Measurements from ENCODE around the gene TCF25. TPM values are rescaled to one million over a fixed set of nuclear protein-coding genes. Genes with fewer than 3 reads are reported as not detected.

Gene TCF25
- total RNA-seq, 1 experiment from 2014 or later = 155 TPM

DNA sequence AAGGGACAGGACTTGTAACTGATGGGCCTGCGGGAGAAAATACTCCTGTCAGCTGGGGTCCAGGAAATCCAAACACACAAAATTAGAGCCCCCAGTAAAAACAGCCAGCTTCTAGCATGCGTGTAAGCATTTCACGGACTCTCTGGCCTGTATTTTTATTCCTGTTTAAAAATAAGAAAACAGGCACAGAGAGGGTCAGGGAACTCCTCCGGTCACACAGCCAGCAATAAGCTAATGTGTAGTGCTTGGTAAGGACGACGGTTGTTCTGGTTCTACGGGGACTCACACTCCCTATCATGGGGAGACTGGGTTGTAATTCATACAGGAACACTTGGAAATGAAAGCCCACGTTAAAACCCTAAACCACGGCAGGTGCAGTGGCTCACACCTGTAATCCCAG lies 1.5 kb upstream of the TCF25 start:
- ATAC-seq (no peak), DNase-seq (ENCODE audit: low spot score) (no peak)
- ChIA-PET POLR2A (interaction anchor here (0.6 kb wide), 1 partner anchor 24 kb away, joined by 3 read pairs; no protein-coding TSS in a partner anchor), CTCF (interaction anchor here (0.5 to 1.6 kb wide), 3 partner anchors 11 to 594 kb away, joined by 3 to 6 read pairs (median 4); no protein-coding TSS in a partner anchor)
- Mint-ChIP-seq H3K27me3 (ENCODE audit: low read depth) (peaks cover 4% of the 10 kb centered on the region; the same call in 1 of the 2 replicates), H3K4me3 (peak overlapping the region; percentile 22; the same call in 1 of the 2 replicates), H3K27ac (no peak overlapping the region), H3K9me3 (peaks cover 15% of the 10 kb centered on the region), H3K4me1 (no peaks in the 10 kb centered on the region), H3K36me3 (peaks cover 30% of the 10 kb centered on the region)
- TF ChIP-seq ELF4 (CRISPR knock-in tag; IDR thresholded peaks at IDR 0.05; ENCODE audit: low read depth) (no peak), NFATC4 (CRISPR knock-in tag; IDR thresholded peaks at IDR 0.05) (no peak), ZBTB21 (CRISPR knock-in tag; IDR thresholded peaks at IDR 0.05; ENCODE audit: borderline replicate concordance) (no peak), TCF7 (CRISPR knock-in tag; IDR thresholded peaks at IDR 0.05; ENCODE audit: low read depth) (no peak), FOXK1 (CRISPR knock-in tag; IDR thresholded peaks at IDR 0.05) (no peak), RELA (CRISPR knock-in tag; IDR thresholded peaks at IDR 0.05; ENCODE audit: borderline replicate concordance) (no peak), GRHL2 (CRISPR knock-in tag; IDR thresholded peaks at IDR 0.05; ENCODE audit: insufficient replicate concordance, severe bottlenecking) (no peak), RORB (CRISPR knock-in tag; IDR thresholded peaks at IDR 0.05) (no peak), ZNF671 (CRISPR knock-in tag; IDR thresholded peaks at IDR 0.05) (no peak), MYBL2 (CRISPR knock-in tag; IDR thresholded peaks at IDR 0.05) (no peak), ZNF263 (CRISPR knock-in tag; IDR thresholded peaks at IDR 0.05; ENCODE audit: low read depth) (no peak), ESRRA (CRISPR knock-in tag; IDR thresholded peaks at IDR 0.05; ENCODE audit: borderline replicate concordance) (no peak)
- TF ChIP-seq, protein P1, sequence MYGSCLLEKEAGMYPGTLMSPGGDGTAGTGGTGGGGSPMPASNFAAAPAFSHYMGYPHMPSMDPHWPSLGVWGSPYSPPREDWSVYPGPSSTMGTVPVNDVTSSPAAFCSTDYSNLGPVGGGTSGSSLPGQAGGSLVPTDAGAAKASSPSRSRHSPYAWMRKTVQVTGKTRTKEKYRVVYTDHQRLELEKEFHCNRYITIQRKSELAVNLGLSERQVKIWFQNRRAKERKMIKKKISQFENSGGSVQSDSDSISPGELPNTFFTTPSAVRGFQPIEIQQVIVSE (CRISPR knock-in tag; IDR thresholded peaks at IDR 0.05; ENCODE audit: borderline replicate concordance) = no peak
- TF ChIP-seq, protein P2, sequence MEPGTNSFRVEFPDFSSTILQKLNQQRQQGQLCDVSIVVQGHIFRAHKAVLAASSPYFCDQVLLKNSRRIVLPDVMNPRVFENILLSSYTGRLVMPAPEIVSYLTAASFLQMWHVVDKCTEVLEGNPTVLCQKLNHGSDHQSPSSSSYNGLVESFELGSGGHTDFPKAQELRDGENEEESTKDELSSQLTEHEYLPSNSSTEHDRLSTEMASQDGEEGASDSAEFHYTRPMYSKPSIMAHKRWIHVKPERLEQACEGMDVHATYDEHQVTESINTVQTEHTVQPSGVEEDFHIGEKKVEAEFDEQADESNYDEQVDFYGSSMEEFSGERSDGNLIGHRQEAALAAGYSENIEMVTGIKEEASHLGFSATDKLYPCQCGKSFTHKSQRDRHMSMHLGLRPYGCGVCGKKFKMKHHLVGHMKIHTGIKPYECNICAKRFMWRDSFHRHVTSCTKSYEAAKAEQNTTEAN (CRISPR knock-in tag; IDR thresholded peaks at IDR 0.05) = no peak
- TF ChIP-seq, protein P3, sequence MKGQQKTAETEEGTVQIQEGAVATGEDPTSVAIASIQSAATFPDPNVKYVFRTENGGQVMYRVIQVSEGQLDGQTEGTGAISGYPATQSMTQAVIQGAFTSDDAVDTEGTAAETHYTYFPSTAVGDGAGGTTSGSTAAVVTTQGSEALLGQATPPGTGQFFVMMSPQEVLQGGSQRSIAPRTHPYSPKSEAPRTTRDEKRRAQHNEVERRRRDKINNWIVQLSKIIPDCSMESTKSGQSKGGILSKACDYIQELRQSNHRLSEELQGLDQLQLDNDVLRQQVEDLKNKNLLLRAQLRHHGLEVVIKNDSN (CRISPR knock-in tag; IDR thresholded peaks at IDR 0.05) = no peak
- TF ChIP-seq, protein P4, sequence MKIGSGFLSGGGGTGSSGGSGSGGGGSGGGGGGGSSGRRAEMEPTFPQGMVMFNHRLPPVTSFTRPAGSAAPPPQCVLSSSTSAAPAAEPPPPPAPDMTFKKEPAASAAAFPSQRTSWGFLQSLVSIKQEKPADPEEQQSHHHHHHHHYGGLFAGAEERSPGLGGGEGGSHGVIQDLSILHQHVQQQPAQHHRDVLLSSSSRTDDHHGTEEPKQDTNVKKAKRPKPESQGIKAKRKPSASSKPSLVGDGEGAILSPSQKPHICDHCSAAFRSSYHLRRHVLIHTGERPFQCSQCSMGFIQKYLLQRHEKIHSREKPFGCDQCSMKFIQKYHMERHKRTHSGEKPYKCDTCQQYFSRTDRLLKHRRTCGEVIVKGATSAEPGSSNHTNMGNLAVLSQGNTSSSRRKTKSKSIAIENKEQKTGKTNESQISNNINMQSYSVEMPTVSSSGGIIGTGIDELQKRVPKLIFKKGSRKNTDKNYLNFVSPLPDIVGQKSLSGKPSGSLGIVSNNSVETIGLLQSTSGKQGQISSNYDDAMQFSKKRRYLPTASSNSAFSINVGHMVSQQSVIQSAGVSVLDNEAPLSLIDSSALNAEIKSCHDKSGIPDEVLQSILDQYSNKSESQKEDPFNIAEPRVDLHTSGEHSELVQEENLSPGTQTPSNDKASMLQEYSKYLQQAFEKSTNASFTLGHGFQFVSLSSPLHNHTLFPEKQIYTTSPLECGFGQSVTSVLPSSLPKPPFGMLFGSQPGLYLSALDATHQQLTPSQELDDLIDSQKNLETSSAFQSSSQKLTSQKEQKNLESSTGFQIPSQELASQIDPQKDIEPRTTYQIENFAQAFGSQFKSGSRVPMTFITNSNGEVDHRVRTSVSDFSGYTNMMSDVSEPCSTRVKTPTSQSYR (CRISPR knock-in tag; IDR thresholded peaks at IDR 0.05) = no peak
- TF ChIP-seq, protein P5, sequence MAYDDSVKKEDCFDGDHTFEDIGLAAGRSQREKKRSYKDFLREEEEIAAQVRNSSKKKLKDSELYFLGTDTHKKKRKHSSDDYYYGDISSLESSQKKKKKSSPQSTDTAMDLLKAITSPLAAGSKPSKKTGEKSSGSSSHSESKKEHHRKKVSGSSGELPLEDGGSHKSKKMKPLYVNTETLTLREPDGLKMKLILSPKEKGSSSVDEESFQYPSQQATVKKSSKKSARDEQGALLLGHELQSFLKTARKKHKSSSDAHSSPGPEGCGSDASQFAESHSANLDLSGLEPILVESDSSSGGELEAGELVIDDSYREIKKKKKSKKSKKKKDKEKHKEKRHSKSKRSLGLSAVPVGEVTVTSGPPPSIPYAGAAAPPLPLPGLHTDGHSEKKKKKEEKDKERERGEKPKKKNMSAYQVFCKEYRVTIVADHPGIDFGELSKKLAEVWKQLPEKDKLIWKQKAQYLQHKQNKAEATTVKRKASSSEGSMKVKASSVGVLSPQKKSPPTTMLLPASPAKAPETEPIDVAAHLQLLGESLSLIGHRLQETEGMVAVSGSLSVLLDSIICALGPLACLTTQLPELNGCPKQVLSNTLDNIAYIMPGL (CRISPR knock-in tag; IDR thresholded peaks at IDR 0.05) = no peak
- TF ChIP-seq, protein P6, sequence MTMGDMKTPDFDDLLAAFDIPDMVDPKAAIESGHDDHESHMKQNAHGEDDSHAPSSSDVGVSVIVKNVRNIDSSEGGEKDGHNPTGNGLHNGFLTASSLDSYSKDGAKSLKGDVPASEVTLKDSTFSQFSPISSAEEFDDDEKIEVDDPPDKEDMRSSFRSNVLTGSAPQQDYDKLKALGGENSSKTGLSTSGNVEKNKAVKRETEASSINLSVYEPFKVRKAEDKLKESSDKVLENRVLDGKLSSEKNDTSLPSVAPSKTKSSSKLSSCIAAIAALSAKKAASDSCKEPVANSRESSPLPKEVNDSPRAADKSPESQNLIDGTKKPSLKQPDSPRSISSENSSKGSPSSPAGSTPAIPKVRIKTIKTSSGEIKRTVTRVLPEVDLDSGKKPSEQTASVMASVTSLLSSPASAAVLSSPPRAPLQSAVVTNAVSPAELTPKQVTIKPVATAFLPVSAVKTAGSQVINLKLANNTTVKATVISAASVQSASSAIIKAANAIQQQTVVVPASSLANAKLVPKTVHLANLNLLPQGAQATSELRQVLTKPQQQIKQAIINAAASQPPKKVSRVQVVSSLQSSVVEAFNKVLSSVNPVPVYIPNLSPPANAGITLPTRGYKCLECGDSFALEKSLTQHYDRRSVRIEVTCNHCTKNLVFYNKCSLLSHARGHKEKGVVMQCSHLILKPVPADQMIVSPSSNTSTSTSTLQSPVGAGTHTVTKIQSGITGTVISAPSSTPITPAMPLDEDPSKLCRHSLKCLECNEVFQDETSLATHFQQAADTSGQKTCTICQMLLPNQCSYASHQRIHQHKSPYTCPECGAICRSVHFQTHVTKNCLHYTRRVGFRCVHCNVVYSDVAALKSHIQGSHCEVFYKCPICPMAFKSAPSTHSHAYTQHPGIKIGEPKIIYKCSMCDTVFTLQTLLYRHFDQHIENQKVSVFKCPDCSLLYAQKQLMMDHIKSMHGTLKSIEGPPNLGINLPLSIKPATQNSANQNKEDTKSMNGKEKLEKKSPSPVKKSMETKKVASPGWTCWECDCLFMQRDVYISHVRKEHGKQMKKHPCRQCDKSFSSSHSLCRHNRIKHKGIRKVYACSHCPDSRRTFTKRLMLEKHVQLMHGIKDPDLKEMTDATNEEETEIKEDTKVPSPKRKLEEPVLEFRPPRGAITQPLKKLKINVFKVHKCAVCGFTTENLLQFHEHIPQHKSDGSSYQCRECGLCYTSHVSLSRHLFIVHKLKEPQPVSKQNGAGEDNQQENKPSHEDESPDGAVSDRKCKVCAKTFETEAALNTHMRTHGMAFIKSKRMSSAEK (CRISPR knock-in tag; IDR thresholded peaks at IDR 0.05; ENCODE audit: borderline replicate concordance) = no peak
- TF ChIP-seq, protein P7, sequence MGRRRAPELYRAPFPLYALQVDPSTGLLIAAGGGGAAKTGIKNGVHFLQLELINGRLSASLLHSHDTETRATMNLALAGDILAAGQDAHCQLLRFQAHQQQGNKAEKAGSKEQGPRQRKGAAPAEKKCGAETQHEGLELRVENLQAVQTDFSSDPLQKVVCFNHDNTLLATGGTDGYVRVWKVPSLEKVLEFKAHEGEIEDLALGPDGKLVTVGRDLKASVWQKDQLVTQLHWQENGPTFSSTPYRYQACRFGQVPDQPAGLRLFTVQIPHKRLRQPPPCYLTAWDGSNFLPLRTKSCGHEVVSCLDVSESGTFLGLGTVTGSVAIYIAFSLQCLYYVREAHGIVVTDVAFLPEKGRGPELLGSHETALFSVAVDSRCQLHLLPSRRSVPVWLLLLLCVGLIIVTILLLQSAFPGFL (CRISPR knock-in tag; IDR thresholded peaks at IDR 0.05; ENCODE audit: borderline replicate concordance) = no peak
- TF ChIP-seq, protein P8, sequence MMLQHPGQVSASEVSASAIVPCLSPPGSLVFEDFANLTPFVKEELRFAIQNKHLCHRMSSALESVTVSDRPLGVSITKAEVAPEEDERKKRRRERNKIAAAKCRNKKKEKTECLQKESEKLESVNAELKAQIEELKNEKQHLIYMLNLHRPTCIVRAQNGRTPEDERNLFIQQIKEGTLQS (CRISPR knock-in tag; conservative IDR thresholded peaks at IDR 0.05) = no peak
